Anterior cingulate cortex (tissue), 58 donors: ENCODE results near the gene RAPGEF6.
A peak's percentile ranks its signal among the peaks of the same experiment; 100 is the strongest.
"Not testable (repeated sequence)": the region's sequence is repeated elsewhere in the genome, so short reads cannot be mapped to it uniquely, and the experiment has no call there.

Source experiments
- DNase-seq, 58 donors: peaks; one replicate each; lab custom pipeline; 2025; lab: John Stamatoyannopoulos, UW

The RAPGEF6 gene, protein sequence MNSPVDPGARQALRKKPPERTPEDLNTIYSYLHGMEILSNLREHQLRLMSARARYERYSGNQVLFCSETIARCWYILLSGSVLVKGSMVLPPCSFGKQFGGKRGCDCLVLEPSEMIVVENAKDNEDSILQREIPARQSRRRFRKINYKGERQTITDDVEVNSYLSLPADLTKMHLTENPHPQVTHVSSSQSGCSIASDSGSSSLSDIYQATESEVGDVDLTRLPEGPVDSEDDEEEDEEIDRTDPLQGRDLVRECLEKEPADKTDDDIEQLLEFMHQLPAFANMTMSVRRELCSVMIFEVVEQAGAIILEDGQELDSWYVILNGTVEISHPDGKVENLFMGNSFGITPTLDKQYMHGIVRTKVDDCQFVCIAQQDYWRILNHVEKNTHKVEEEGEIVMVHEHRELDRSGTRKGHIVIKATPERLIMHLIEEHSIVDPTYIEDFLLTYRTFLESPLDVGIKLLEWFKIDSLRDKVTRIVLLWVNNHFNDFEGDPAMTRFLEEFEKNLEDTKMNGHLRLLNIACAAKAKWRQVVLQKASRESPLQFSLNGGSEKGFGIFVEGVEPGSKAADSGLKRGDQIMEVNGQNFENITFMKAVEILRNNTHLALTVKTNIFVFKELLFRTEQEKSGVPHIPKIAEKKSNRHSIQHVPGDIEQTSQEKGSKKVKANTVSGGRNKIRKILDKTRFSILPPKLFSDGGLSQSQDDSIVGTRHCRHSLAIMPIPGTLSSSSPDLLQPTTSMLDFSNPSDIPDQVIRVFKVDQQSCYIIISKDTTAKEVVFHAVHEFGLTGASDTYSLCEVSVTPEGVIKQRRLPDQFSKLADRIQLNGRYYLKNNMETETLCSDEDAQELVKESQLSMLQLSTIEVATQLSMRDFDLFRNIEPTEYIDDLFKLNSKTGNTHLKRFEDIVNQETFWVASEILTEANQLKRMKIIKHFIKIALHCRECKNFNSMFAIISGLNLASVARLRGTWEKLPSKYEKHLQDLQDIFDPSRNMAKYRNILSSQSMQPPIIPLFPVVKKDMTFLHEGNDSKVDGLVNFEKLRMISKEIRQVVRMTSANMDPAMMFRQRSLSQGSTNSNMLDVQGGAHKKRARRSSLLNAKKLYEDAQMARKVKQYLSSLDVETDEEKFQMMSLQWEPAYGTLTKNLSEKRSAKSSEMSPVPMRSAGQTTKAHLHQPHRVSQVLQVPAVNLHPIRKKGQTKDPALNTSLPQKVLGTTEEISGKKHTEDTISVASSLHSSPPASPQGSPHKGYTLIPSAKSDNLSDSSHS (N-terminal part only)

DNA sequence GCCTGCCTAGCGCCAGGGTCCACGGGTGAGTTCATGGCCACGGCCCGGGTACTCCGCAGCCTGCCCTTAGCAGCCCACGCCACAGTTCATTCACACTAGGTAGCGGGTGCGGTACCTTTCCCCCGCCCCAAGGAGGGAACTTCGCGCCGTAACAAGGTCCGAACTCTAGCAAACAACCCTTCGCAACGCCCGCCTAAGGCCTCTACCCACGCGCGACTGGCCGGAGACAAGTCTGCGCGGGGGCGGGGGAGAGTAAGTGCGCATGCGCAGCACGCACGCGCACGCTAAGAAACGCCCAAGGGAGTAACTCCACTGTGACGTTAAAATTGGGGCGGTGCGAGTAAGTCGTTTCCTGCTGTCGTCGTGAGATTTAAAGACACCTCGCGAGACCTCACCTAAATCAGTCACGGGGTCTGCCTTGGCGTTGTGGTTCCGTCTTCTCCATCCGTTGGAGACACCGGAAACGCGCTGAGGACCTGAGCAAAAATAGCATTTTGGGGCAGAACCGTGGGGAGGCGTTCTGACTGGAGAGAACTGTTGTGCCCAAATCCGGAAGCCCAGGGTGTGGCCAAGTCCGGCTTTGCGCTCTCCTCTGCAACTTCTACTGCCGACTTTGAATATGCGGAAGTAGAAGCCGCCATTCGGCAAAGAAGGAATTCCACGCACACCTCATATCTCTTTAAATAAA lies at the start of gene RAPGEF6:
Gene RAPGEF6, minus strand, starts transcription at position 234 of the 688 bp plus-strand sequence. Its CDS starts 199 bp downstream, at position 35.
- peak; percentile 62 to 99 (median 96) for DNase-seq

DNA sequence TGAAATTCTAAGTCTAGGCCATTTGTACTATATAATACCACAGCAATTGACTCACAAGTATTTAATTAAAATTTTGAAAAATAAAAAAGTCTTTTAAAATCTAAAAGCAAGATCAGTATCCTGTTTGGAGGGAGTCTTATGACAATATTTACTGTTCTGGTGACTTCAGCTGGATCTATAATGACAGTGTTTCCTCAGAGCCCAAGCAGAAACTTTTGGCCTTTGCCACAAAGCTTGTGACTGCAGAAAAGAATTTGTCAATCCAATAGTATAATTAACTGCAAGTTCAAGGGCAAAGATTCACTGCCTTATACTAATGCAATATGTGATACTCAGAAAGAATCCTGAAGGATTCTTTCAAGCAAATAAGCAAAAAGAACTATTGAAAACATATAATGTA lies 49.6 kb upstream of the RAPGEF6 start:
- DNase-seq: no peak

- no peak for DNase-seq
These were observed 49.0 kb upstream of the RAPGEF6 start for GRCh38 chr5:131684051-131684450.

DNA sequence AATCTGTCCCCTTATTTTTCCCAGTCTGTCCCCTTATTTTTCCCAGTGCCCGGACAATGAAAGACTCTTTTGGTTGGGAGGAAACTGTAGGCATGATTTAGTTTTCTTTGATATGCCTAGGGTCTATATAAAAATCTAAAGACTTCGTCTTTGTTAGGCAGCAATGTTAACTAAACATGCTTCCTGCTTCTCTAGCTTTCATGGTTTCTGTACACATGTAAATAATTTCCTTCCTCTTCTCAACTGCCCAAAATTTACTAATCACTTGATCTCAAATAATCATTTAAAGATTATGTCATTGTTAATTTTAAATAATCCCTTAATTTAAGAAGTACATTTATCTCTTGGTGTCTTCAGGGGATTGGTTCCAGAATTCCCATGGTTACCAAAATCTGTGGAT lies 47.8 kb upstream of the RAPGEF6 start:
- no peak for DNase-seq

DNA sequence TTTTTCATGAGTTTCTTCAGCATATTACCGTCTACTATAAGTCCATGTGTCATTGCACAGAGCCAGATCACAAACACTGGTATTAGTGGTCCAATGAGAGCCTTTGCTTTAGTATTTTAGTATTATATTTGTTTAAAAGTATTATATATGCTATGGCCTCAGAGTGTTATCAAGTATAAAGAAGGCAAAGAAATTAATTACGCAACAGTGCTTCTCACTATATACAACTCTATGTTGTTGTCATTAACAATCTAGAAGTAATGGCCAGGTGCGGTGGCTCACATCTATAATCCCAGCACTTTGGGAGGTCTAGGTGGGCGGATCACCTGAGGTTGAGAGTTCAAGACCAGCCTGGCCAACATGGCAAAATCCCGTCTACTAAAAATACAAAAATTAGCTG lies 47.1 kb upstream of the RAPGEF6 start:
- no peak for DNase-seq

DNA sequence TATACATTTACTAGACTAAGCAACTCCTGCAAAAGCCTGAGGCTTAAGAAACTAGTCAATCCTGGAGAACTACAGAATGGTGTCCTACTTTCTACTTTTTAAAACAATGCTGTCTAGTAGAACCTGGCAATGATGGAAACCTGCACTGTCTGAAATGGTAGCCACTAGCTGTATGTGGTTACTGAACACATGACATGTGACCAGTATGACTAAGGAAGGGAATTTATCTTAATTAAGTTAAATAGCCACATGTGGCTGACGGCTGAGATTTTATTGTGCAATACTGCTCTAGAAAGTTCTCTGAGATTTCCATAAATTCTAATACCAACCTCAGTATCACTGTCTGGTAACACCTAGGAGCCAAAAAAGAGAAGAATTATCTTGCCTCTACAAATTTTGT lies 44.9 kb upstream of the RAPGEF6 start:
- DNase-seq: no peak

GRCh38 chr5:131678273-131678672 lies 43.2 kb upstream of the RAPGEF6 start:
- not testable (repeated sequence) for DNase-seq

- no peak for DNase-seq
These were observed 42.1 kb upstream of the RAPGEF6 start for GRCh38 chr5:131677115-131677514.

- no peak for DNase-seq
These were observed 37.7 kb upstream of the RAPGEF6 start for GRCh38 chr5:131672776-131673175.

- DNase-seq: peak in 36 of 58 donors; percentile 2 to 85 (median 24)
These were observed 37.1 kb upstream of the RAPGEF6 start for GRCh38 chr5:131671994-131672655.

- DNase-seq: no peak
These were observed 36.4 kb upstream of the RAPGEF6 start for GRCh38 chr5:131671409-131671808.

DNA sequence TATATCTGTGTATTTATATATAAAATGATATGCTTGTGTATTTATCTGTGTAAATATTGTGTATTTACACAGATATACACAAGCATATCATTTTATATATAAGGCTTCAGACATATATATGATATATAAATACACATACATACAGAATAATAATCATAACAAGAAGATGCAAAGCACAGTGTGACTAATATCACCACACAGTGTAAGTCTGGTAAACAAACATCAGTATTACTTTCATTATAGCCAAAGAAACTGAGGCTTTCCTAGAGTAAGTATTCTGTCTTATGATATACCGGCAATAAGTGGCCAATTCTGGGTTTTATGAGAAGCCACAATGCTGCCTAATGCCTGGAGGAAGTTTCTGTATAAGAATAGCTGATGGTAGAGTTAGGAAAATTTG lies 29.9 kb upstream of the RAPGEF6 start:
- DNase-seq: no peak

- no peak for DNase-seq
These were observed 26.9 kb upstream of the RAPGEF6 start for GRCh38 chr5:131661933-131662332.

GRCh38 chr5:131659841-131660240 lies 24.8 kb upstream of the RAPGEF6 start:
- no peak for DNase-seq

- no peak for DNase-seq
These were observed 24.3 kb upstream of the RAPGEF6 start for GRCh38 chr5:131659290-131659689.

GRCh38 chr5:131654776-131655175 lies 19.7 kb upstream of the RAPGEF6 start:
- DNase-seq: no peak

GRCh38 chr5:131654309-131654708 lies 19.3 kb upstream of the RAPGEF6 start:
- no peak for DNase-seq

DNA sequence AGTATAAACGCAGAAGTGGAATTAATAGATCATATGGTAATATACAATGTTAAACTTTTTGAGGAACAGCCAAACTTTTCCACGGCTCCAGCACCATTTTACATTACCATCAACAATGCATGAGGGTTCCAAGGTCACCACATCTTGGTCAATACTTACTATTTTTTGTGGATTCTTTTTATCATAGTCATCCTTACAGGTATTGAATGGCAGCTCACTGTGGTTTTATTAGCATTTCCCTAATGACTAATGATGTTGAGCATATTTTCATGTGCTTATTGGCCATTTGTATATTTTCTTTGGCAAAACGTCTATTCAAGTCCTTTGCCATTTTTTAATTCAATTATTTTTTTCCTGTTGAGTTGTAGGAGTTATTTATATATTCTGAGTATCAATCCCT lies 14.1 kb upstream of the RAPGEF6 start:
- no peak for DNase-seq

- no peak for DNase-seq
These were observed 12.2 kb upstream of the RAPGEF6 start for GRCh38 chr5:131647048-131647769.
